DND-41 (cell line): ENCODE measurements around the gene CLEC10A.

Source experiments
- ATAC-seq: fragments of 200-7000 bp; cut with Tn5 transposase; 3 replicates; pipeline ENCODE4 v1.9.1; 2021; ENCODE audit warnings: low read depth; ENCODE audit not compliant: insufficient read depth
- DNase-seq: peaks from one replicate; pipeline ENCODE4 v3.0.0-alpha.2; 2020
- H2AFZ ChIP-seq: 2 replicates; pipeline ENCODE4 v1.6.0; 2012; ENCODE audit warnings: low read depth, low read length
- H3K27ac ChIP-seq: 2 replicates; pipeline ENCODE4 v1.5.1; 2012; ENCODE audit warnings: low read length, inconsistent platforms
- H3K27me3 ChIP-seq: fragments of 200-600 bp; sonication (generic); 2 replicates; pipeline ENCODE4 v1.6.0; 2012; ENCODE audit warnings: low read length, mild to moderate bottlenecking, inconsistent platforms; ENCODE audit not compliant: insufficient read depth, poor library complexity
- H3K36me3 ChIP-seq: 2 replicates; pipeline ENCODE4 v1.5.1; 2012; ENCODE audit warnings: low read length, inconsistent platforms; ENCODE audit not compliant: insufficient read depth
- H3K4me1 ChIP-seq: 2 replicates; pipeline ENCODE4 v1.5.1; 2012; ENCODE audit warnings: mild to moderate bottlenecking, low read length; ENCODE audit not compliant: insufficient read depth
- H3K4me2 ChIP-seq: 2 replicates; pipeline ENCODE4 v1.6.0; 2012; ENCODE audit warnings: mild to moderate bottlenecking, moderate library complexity, low read length, inconsistent platforms; ENCODE audit not compliant: insufficient read depth
- H3K4me3 ChIP-seq, 2 experiments: fragments of 200-600 bp in 1 of 2; shearing (Covaris generic) in 1 of 2; 2 replicates each; pipeline ENCODE4 v1.5.1; 2012 to 2016; ENCODE audit warnings: inconsistent platforms in 2 of 2, low read length in 2 of 2, mild to moderate bottlenecking in 2 of 2, low read depth in 1 of 2, moderate library complexity in 1 of 2
- H3K79me2 ChIP-seq: 2 replicates; pipeline ENCODE4 v1.6.0; 2012; ENCODE audit warnings: low read length, inconsistent platforms; ENCODE audit not compliant: insufficient read depth
- H3K9ac ChIP-seq: 2 replicates; pipeline ENCODE4 v1.6.0; 2012; ENCODE audit warnings: low read depth, mild to moderate bottlenecking, inconsistent platforms, low read length, moderate library complexity
- H3K9me3 ChIP-seq: 2 replicates; pipeline ENCODE4 v1.5.1; 2012; ENCODE audit warnings: low read length, moderate library complexity, mild to moderate bottlenecking, inconsistent platforms; ENCODE audit not compliant: insufficient read depth, severe bottlenecking
- H4K20me1 ChIP-seq: 2 replicates; pipeline ENCODE4 v1.6.0; 2012; ENCODE audit warnings: low read length; ENCODE audit not compliant: insufficient read depth
- EZH2 ChIP-seq: IDR thresholded peaks from 3 replicates; pipeline ENCODE4 v1.6.1; 2012; ENCODE audit warnings: borderline replicate concordance, low read depth, mild to moderate bottlenecking, moderate library complexity, low read length, inconsistent platforms; ENCODE audit not compliant: severe bottlenecking
- TF ChIP-seq, protein P1 (sequence below): IDR thresholded peaks from 2 replicates; pipeline ENCODE4 v1.5.1; 2012; ENCODE audit warnings: borderline replicate concordance, low read length, moderate library complexity, mild to moderate bottlenecking; ENCODE audit not compliant: poor library complexity, severe bottlenecking; ENCODE audit errors: extremely low read depth

Gene CLEC10A

DNA sequence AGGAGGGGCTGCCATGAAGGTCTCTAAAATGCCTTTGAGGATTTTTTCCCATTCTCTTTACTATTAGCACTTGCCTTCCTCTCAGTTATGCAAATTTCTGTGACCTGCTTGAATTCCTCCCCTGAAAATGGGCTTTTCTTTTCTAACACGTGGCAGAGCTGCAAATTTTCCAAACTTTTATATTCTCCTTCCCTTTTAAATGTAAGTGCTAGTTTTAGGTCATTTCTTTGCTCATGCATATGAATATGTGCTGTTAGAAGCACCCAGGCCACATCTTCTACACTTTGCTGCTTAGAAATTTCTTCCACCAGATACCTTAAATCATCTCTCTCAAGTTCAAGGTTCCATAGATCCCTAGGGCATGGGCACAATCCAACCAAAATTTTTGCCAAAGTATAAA, 11.8 kb downstream of the CLEC10A start:
- no peak overlapping the region for H2AFZ ChIP-seq
- H3K4me2 ChIP-seq, result no peak overlapping the region
- H3K27me3 ChIP-seq, result peaks cover 7% of the 10 kb centered on the region
- no peaks in the 10 kb centered on the region for H3K4me1 ChIP-seq
- H3K4me3 ChIP-seq, result no peak overlapping the region
- TF ChIP-seq, protein P1, sequence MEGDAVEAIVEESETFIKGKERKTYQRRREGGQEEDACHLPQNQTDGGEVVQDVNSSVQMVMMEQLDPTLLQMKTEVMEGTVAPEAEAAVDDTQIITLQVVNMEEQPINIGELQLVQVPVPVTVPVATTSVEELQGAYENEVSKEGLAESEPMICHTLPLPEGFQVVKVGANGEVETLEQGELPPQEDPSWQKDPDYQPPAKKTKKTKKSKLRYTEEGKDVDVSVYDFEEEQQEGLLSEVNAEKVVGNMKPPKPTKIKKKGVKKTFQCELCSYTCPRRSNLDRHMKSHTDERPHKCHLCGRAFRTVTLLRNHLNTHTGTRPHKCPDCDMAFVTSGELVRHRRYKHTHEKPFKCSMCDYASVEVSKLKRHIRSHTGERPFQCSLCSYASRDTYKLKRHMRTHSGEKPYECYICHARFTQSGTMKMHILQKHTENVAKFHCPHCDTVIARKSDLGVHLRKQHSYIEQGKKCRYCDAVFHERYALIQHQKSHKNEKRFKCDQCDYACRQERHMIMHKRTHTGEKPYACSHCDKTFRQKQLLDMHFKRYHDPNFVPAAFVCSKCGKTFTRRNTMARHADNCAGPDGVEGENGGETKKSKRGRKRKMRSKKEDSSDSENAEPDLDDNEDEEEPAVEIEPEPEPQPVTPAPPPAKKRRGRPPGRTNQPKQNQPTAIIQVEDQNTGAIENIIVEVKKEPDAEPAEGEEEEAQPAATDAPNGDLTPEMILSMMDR, result no peak
- no peak for TF ChIP-seq EZH2
- H3K27ac ChIP-seq, result no peak overlapping the region
- H3K79me2 ChIP-seq, result no peaks in the 10 kb centered on the region
- H3K36me3 ChIP-seq, result no peaks in the 10 kb centered on the region
- DNase-seq (no peak), ATAC-seq (no peak)
- no peak overlapping the region for H3K9ac ChIP-seq
- peaks cover 4% of the 10 kb centered on the region for H3K9me3 ChIP-seq
- no peaks in the 10 kb centered on the region for H4K20me1 ChIP-seq

DNA sequence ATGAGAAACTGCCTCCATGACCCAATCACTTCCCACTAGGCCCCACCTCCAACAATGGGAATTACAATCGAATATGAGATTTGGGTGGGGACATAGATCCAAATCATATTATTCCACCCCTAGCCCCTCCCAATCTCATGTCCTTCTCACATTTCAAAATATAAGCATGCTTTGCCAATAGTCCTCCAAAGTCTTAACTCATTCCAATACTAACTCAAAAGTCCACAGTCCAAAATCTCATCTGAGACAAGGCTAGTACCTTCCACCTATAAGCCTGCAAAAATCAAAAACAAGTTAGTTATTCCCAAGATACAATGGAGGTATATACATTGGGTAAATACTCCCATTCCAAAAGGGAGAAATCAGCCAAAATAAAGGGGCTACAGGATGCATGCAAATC, 12.9 kb downstream of the CLEC10A start:
- H3K27me3 ChIP-seq, result peaks cover 7% of the 10 kb centered on the region
- H3K36me3 ChIP-seq, result no peaks in the 10 kb centered on the region
- peaks cover 4% of the 10 kb centered on the region for H3K9me3 ChIP-seq
- H3K9ac ChIP-seq, result no peak overlapping the region
- no peak overlapping the region for H2AFZ ChIP-seq
- no peak overlapping the region for H3K27ac ChIP-seq
- H4K20me1 ChIP-seq, result no peaks in the 10 kb centered on the region
- TF ChIP-seq, protein P1, result no peak
- no peak for TF ChIP-seq EZH2
- H3K4me1 ChIP-seq, result no peaks in the 10 kb centered on the region
- no peak overlapping the region for H3K4me2 ChIP-seq
- ATAC-seq (no peak), DNase-seq (no peak)
- no peaks in the 10 kb centered on the region for H3K79me2 ChIP-seq
- H3K4me3 ChIP-seq, result no peak overlapping the region

DNA sequence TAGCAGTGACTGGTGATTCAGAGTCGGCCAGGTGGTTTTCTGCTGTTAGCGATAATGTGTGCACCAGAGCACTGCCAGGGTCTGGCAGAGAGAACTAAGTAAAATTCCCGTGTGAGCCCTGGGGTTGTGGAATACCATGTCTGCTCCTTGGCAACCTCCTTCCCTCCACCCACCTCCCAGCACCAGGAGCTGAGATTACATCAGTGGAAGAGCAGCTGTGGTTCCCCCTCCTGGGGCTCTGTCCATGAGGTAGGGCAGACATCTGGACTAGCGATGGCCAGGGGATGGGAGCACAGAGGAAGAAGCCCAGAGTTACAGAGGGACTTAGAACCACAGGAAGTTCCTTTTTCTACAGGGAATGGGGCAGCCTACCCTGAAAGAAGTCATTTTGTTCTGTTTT, 15.8 kb downstream of the CLEC10A start:
- TF ChIP-seq EZH2, result no peak
- TF ChIP-seq, protein P1, result no peak
- H2AFZ ChIP-seq, result no peak overlapping the region
- H3K9ac ChIP-seq, result no peak overlapping the region
- H3K4me1 ChIP-seq, result no peaks in the 10 kb centered on the region
- no peak overlapping the region for H3K4me2 ChIP-seq
- no peak for ATAC-seq
- H3K4me3 ChIP-seq, result no peak overlapping the region
- no peak overlapping the region for H3K27ac ChIP-seq
- no peaks in the 10 kb centered on the region for H4K20me1 ChIP-seq
- no peak for DNase-seq
- H3K79me2 ChIP-seq, result no peaks in the 10 kb centered on the region
- H3K27me3 ChIP-seq, result peaks cover 5% of the 10 kb centered on the region
- H3K36me3 ChIP-seq, result no peaks in the 10 kb centered on the region
- peaks cover 4% of the 10 kb centered on the region for H3K9me3 ChIP-seq

DNA sequence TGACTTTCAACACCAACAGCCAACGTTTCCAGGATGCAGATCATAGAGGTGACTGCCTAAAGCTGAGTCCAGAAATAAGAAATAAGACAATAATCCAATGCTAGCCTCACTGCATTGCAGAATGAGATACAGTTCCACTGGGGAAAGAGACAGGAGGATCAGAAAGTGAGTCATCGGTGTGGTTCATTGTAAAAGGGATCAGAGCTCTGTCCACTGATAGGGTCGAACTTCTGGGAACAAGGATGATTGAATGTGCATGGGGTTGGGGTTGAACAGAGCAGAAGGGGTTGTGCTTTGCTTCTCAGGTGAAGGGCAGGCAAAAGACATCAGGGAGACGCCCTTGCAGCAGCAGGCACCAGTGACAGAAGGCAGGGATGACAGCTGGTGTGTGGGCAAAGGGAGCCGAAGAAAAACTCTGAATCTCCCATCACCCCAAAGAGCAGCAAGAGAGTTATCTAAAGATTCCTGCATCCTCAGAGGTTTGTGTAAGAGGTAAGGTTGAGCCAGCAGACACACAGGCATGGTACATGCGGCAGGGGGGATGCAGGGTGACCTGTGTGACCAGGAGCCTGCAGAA, 16.4 kb downstream of the CLEC10A start:
- Histone ChIP-seq H3K79me2 (no peaks in the 10 kb centered on the region), H3K4me2 (no peak overlapping the region), H3K4me3 (no peak overlapping the region), H3K27me3 (peaks cover 7% of the 10 kb centered on the region), H3K9ac (no peak overlapping the region), H4K20me1 (no peaks in the 10 kb centered on the region), H3K36me3 (no peaks in the 10 kb centered on the region), H2AFZ (no peak overlapping the region), H3K4me1 (no peaks in the 10 kb centered on the region), H3K27ac (no peak overlapping the region), H3K9me3 (peaks cover 4% of the 10 kb centered on the region)
- DNase-seq, result no peak
- TF ChIP-seq, protein P1, result no peak
- no peak for TF ChIP-seq EZH2
- ATAC-seq, result no peak
